ENCODE data around the gene ARIH2.

ARIH2 gene

GRCh38 chr3:49020330-49021212 is 101.9 kb downstream of the ARIH2 start:
- DNase-seq = peak; percentile 51

GRCh38 chr3:49021213-49021812 is 102.7 kb downstream of the ARIH2 start:
- peak; percentile 92 for DNase-seq

GRCh38 chr3:49021813-49022687 is 103.4 kb downstream of the ARIH2 start, which contains the start of gene NDUFAF3:
Gene NDUFAF3, plus strand, starts transcription at chr3:49022121. Its CDS starts 24 bp downstream, at chr3:49022145.
- peak; percentile 80 for DNase-seq

- DNase-seq = no peak
These were observed 104.1 kb downstream of the ARIH2 start for GRCh38 chr3:49022688-49023171.

GRCh38 chr3:49023775-49024174 is 105.1 kb downstream of the ARIH2 start:
- no peak for DNase-seq

- no peak for DNase-seq
These were observed 105.8 kb downstream of the ARIH2 start for GRCh38 chr3:49024449-49024848.

GRCh38 chr3:49025005-49025792 is 106.6 kb downstream of the ARIH2 start:
- DNase-seq = peak; percentile 96

- no peak for DNase-seq
These were observed 107.3 kb downstream of the ARIH2 start for GRCh38 chr3:49025793-49026520.

- no peak for DNase-seq
These were observed 107.9 kb downstream of the ARIH2 start for GRCh38 chr3:49026536-49026935.

- DNase-seq = no peak
These were observed 109.0 kb downstream of the ARIH2 start for GRCh38 chr3:49027634-49028033.

GRCh38 chr3:49028298-49028672 is 109.6 kb downstream of the ARIH2 start:
- DNase-seq = no peak

GRCh38 chr3:49028673-49029562 is 110.3 kb downstream of the ARIH2 start, which contains the start of gene IMPDH2:
Gene IMPDH2, minus strand, starts transcription at chr3:49029398. Its CDS starts 48 bp downstream, at chr3:49029350.
- peak; percentile 80 for DNase-seq

GRCh38 chr3:49029563-49029884 is 110.9 kb downstream of the ARIH2 start:
- no peak for DNase-seq

GRCh38 chr3:49030321-49030720 is 111.7 kb downstream of the ARIH2 start:
- DNase-seq = no peak

GRCh38 chr3:49032646-49033304 is 114.1 kb downstream of the ARIH2 start:
- DNase-seq = no peak

- no peak for DNase-seq
These were observed 116.0 kb downstream of the ARIH2 start for GRCh38 chr3:49034650-49035049.

GRCh38 chr3:49035281-49035680 is 116.6 kb downstream of the ARIH2 start:
- no peak for DNase-seq

All from GF-D8 (cell line).